Measurements from ENCODE around the gene MRPL37.
"Not testable (repeated sequence)": the region's sequence is repeated elsewhere in the genome, so short reads cannot be mapped to it uniquely, and the experiment has no call there.

The MRPL37 gene

DNA sequence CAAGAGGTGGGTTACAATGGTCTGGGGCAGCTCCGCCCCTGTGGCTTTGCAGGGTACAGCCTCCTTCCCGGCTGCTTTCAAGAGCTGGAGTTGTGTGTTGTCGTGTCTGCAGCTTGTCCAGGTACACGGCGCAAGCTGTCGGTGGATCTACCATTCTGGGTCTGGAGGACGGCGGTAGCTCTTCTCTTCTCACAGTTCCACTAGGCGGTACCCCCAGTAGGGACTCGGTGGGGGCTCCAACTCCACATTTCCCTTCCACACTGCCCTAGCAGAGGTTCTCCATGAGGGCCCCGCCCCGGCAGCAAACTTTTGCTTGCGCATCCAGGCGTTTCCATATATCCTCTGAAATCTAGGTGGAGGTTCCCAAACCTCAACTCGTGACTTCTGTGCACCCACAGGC lies 34.8 kb upstream of the MRPL37 start:
- Histone ChIP-seq H3K4me2 (ENCODE audit: low read depth, low read length, poor library complexity, severe bottlenecking) (no peak overlapping the region), H3K9ac (ENCODE audit: low read length) (no peak overlapping the region), H3K27ac (ENCODE audit: low read depth, low read length) (no peak overlapping the region), H2AFZ (ENCODE audit: low read depth, low read length, severe bottlenecking) (no peak overlapping the region), H3K9me2 (replicated peaks; ENCODE audit: insufficient read depth, low read length) (no peaks in the 10 kb centered on the region), H3K36me3 (ENCODE audit: low read length) (no peaks in the 10 kb centered on the region), H4K20me1 (ENCODE audit: low read depth, low read length) (no peaks in the 10 kb centered on the region), H3K4me3 (ENCODE audit: insufficient read depth, low read length, poor library complexity, severe bottlenecking) (no peak overlapping the region), H3K27me3 (ENCODE audit: low read length) (no peaks in the 10 kb centered on the region), H3K79me2 (ENCODE audit: insufficient read depth, low read length) (no peaks in the 10 kb centered on the region), H3K9me3 (ENCODE audit: insufficient read depth, low read length) (no peaks in the 10 kb centered on the region), H3F3A (ENCODE audit: insufficient read depth) (no peaks in the 10 kb centered on the region)
- TF ChIP-seq EZH2phosphoT487 (conservative IDR thresholded peaks at IDR 0.05; ENCODE audit: low read length) = no peak
- TF ChIP-seq, protein P1, sequence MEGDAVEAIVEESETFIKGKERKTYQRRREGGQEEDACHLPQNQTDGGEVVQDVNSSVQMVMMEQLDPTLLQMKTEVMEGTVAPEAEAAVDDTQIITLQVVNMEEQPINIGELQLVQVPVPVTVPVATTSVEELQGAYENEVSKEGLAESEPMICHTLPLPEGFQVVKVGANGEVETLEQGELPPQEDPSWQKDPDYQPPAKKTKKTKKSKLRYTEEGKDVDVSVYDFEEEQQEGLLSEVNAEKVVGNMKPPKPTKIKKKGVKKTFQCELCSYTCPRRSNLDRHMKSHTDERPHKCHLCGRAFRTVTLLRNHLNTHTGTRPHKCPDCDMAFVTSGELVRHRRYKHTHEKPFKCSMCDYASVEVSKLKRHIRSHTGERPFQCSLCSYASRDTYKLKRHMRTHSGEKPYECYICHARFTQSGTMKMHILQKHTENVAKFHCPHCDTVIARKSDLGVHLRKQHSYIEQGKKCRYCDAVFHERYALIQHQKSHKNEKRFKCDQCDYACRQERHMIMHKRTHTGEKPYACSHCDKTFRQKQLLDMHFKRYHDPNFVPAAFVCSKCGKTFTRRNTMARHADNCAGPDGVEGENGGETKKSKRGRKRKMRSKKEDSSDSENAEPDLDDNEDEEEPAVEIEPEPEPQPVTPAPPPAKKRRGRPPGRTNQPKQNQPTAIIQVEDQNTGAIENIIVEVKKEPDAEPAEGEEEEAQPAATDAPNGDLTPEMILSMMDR (IDR thresholded peaks at IDR 0.05; ENCODE audit: insufficient read depth, low read length, poor library complexity, severe bottlenecking) = no peak

DNA sequence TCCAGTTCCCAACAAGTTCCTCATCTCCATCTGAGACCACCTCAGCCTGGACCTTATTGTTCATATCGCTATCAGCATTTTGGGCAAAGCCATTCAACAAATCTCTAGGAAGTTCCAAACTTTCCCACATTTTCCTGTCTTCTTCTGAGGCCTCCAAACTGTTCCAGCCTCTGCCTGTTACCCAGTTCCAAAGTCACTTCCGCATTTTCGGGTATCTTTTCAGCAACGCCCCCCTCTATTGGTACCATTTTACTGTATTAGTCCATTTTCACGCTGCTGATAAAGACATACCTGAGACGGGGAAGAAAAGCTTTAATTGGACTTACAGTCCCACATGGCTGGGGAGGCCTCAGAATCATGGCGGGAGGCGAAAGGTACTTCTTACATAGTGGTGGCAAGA lies 33.6 kb upstream of the MRPL37 start:
- H3K4me3 ChIP-seq (ENCODE audit: insufficient read depth, low read length, poor library complexity, severe bottlenecking); H3K4me2 ChIP-seq (ENCODE audit: low read depth, low read length, poor library complexity, severe bottlenecking); H3K36me3 ChIP-seq (ENCODE audit: low read length); H3K79me2 ChIP-seq (ENCODE audit: insufficient read depth, low read length); H3F3A ChIP-seq (ENCODE audit: insufficient read depth); H3K9me2 ChIP-seq (replicated peaks; ENCODE audit: insufficient read depth, low read length); H3K9ac ChIP-seq (ENCODE audit: low read length); H4K20me1 ChIP-seq (ENCODE audit: low read depth, low read length); H3K27ac ChIP-seq (ENCODE audit: low read depth, low read length); H2AFZ ChIP-seq (ENCODE audit: low read depth, low read length, severe bottlenecking); H3K27me3 ChIP-seq (ENCODE audit: low read length); H3K9me3 ChIP-seq (ENCODE audit: insufficient read depth, low read length): not testable (repeated sequence)

DNA sequence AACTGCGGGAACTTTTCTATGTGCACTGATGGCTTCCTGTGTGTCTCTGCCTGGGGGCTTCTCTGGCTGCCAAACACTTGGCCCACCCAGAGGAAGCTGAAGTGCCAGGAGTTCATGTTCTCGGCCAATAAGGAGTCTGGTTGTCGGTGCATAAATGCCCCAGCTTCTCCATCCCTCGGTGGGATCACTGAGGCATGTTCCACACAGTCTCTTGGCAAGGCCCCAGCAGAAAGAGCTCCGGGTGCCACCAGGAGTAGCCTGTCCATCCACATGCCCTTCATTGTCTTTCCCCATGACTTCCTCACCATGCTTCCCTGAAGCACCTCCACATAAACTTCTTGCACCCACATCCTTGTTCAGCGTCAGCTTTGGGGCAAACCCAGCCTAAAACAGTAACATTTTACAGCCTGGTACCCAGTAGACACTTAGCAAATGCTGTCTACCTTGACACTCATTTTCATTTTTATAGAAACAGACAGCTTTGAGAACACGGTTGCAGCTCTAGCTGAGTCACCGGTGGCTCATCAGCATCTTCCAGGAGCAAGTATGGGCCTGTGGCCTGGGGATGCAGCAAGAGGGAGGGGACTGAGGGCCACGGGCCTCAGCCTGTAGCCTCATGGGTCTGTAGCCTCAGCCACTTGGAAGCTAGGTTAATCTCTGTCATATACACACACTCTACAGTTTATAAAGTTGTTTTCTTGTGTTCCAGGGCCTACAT lies 32.4 kb upstream of the MRPL37 start:
- no peak overlapping the region for H3K4me3 ChIP-seq (ENCODE audit: insufficient read depth, low read length, poor library complexity, severe bottlenecking)
- H4K20me1 ChIP-seq (ENCODE audit: low read depth, low read length) = no peaks in the 10 kb centered on the region
- no peaks in the 10 kb centered on the region for H3F3A ChIP-seq (ENCODE audit: insufficient read depth)
- no peak for TF ChIP-seq EZH2phosphoT487 (conservative IDR thresholded peaks at IDR 0.05; ENCODE audit: low read length)
- TF ChIP-seq, protein P1 (IDR thresholded peaks at IDR 0.05; ENCODE audit: insufficient read depth, low read length, poor library complexity, severe bottlenecking) = no peak
- no peaks in the 10 kb centered on the region for H3K79me2 ChIP-seq (ENCODE audit: insufficient read depth, low read length)
- no peaks in the 10 kb centered on the region for H3K27me3 ChIP-seq (ENCODE audit: low read length)
- H3K4me2 ChIP-seq (ENCODE audit: low read depth, low read length, poor library complexity, severe bottlenecking) = no peak overlapping the region
- no peak overlapping the region for H2AFZ ChIP-seq (ENCODE audit: low read depth, low read length, severe bottlenecking)
- H3K9me2 ChIP-seq (replicated peaks; ENCODE audit: insufficient read depth, low read length) = no peaks in the 10 kb centered on the region
- H3K9ac ChIP-seq (ENCODE audit: low read length) = no peak overlapping the region
- no peak overlapping the region for H3K27ac ChIP-seq (ENCODE audit: low read depth, low read length)
- H3K9me3 ChIP-seq (ENCODE audit: insufficient read depth, low read length) = no peaks in the 10 kb centered on the region
- H3K36me3 ChIP-seq (ENCODE audit: low read length) = no peaks in the 10 kb centered on the region

DNA sequence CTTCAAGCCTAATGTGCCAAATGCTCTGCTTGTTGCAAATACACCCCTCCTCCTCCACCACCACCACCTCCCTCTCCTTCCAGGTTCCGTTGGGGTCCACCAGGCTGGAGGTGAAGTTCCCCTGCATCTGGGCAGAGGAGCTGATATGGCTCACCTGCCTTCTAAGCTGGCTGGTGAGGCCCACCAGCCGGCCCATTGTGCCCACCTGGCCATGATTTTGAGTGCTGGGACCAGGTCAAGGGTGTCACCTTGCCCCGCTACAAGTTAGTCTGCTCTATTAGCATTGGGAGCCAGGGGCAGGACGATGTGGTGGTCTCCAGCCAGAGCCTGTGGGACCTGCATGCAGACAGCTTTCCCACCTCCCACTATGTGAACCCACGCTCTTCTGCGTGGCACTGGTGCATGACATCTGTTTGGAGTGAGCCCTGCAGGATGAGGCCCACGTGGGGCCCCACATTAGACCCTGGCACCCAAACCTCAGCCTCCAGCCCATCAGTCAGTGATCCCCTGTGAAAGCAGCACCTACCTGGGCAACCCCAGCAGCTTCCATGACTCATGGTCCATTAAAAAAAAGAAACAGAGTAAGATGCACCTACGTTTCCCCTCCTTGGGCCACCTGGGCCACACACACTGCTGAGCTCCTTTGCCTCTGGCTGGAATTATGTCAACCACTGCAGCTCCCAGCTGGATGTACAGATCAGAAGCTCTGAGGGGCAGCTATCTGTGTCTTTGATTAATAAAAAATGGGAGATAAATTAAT lies 31.6 kb upstream of the MRPL37 start:
- Histone ChIP-seq H2AFZ (ENCODE audit: low read depth, low read length, severe bottlenecking) (no peak overlapping the region), H3K79me2 (ENCODE audit: insufficient read depth, low read length) (no peaks in the 10 kb centered on the region), H3K9me2 (replicated peaks; ENCODE audit: insufficient read depth, low read length) (no peaks in the 10 kb centered on the region), H3K36me3 (ENCODE audit: low read length) (no peaks in the 10 kb centered on the region), H3K9ac (ENCODE audit: low read length) (no peak overlapping the region), H3K4me3 (ENCODE audit: insufficient read depth, low read length, poor library complexity, severe bottlenecking) (no peak overlapping the region), H3K9me3 (ENCODE audit: insufficient read depth, low read length) (no peaks in the 10 kb centered on the region), H3K27me3 (ENCODE audit: low read length) (no peaks in the 10 kb centered on the region), H3K4me2 (ENCODE audit: low read depth, low read length, poor library complexity, severe bottlenecking) (no peak overlapping the region), H3F3A (ENCODE audit: insufficient read depth) (no peaks in the 10 kb centered on the region), H3K27ac (ENCODE audit: low read depth, low read length) (no peak overlapping the region), H4K20me1 (ENCODE audit: low read depth, low read length) (no peaks in the 10 kb centered on the region)
- TF ChIP-seq EZH2phosphoT487 (conservative IDR thresholded peaks at IDR 0.05; ENCODE audit: low read length) = no peak
- TF ChIP-seq, protein P1 (IDR thresholded peaks at IDR 0.05; ENCODE audit: insufficient read depth, low read length, poor library complexity, severe bottlenecking) = no peak
